ENCODE results near the gene SERP2.

DNA sequence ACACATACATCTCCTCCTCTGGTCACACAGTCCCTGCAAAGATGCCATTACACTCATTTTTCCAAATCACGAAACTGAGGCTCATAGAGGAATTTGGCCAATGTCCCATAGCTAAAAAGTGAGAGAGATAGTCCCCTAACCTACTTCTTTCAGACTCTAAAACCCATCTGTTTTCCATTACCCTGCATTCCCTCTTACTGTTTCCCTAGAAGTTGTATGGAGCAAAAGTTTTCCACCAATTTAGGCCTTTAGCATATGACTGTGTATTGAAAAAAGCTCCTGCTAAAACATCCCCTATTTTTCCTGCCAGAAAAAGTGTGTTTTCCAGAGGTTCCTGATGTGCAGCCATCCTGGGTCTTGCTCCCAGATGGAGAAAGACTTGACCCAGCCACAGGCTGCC is 16.3 kb downstream of the SERP2 start:
- TF ChIP-seq, protein P1, sequence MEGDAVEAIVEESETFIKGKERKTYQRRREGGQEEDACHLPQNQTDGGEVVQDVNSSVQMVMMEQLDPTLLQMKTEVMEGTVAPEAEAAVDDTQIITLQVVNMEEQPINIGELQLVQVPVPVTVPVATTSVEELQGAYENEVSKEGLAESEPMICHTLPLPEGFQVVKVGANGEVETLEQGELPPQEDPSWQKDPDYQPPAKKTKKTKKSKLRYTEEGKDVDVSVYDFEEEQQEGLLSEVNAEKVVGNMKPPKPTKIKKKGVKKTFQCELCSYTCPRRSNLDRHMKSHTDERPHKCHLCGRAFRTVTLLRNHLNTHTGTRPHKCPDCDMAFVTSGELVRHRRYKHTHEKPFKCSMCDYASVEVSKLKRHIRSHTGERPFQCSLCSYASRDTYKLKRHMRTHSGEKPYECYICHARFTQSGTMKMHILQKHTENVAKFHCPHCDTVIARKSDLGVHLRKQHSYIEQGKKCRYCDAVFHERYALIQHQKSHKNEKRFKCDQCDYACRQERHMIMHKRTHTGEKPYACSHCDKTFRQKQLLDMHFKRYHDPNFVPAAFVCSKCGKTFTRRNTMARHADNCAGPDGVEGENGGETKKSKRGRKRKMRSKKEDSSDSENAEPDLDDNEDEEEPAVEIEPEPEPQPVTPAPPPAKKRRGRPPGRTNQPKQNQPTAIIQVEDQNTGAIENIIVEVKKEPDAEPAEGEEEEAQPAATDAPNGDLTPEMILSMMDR (IDR thresholded peaks at IDR 0.05): no peak
- TF ChIP-seq EZH2 (IDR thresholded peaks at IDR 0.05; ENCODE audit: borderline replicate concordance, insufficient read depth, low read depth, low read length, poor library complexity, severe bottlenecking): no peak

Measured in B cell (primary cell).